Thyroid gland (tissue), 4 donors: Measurements from ENCODE around the gene ZNF213. TPM values are rescaled to one million over a fixed set of nuclear protein-coding genes. Genes with fewer than 3 reads are reported as not detected.

ENCODE experiments used
- DNase-seq, 2 donors: peaks; one replicate each; pipeline ENCODE4 v3.0.0-alpha.2; 2019
- H3K27ac ChIP-seq, 3 donors: fragments of 200-600 bp; sonication (generic); 1 replicate in 2 of 3; 2 replicates in 1 of 3; pipeline ENCODE4 v1.5.1; 2016 to 2019; ENCODE audit warnings: mild to moderate bottlenecking in 1 of 3, moderate library complexity in 1 of 3
- H3K27me3 ChIP-seq: fragments of 200-600 bp; sonication (generic); one replicate; pipeline ENCODE4 v1.5.1; 2019
- H3K36me3 ChIP-seq, 2 donors: fragments of 200-600 bp; sonication (generic); one replicate each; pipeline ENCODE4 v1.5.1; 2016 to 2019
- H3K4me1 ChIP-seq, 2 donors: fragments of 200-600 bp; sonication (generic); one replicate each; pipeline ENCODE4 v1.5.1; 2017 to 2019
- H3K4me3 ChIP-seq, 3 donors: fragments of 200-600 bp; sonication (generic); replicated peaks in 1 of 3; 1 replicate in 2 of 3; 2 replicates in 1 of 3; pipeline ENCODE4 v1.5.1; 2016; ENCODE audit warnings: mild to moderate bottlenecking in 1 of 3
- H3K9me3 ChIP-seq: fragments of 200-600 bp; sonication (generic); one replicate; pipeline ENCODE4 v1.5.1; 2017
- CTCF ChIP-seq, 6 experiments: fragments of 200-600 bp in 3 of 6; fragments of 450-650 bp in 3 of 6; sonication (generic) in 3 of 6; IDR thresholded peaks; one replicate each; pipeline ENCODE4 v1.5.1; 2016 to 2019; ENCODE audit warnings: antibody characterized with exemption in 6 of 6, mild to moderate bottlenecking in 2 of 6, inconsistent platforms in 1 of 6, moderate library complexity in 1 of 6
- POLR2A ChIP-seq, 2 donors: fragments of 450-650 bp; IDR thresholded peaks; one replicate each; pipeline ENCODE4 v1.6.1; 2017; ENCODE audit warnings: antibody characterized with exemption in 2 of 2, mild to moderate bottlenecking in 2 of 2, moderate library complexity in 1 of 2
- WGBS, 2 donors: methylation state at CpG; one replicate each; pipeline ENCODE4 v1.1.5; 2017; 5-methylcytosine and 5-hydroxymethylcytosine counted together
- intact Hi-C: fragments of 100-400 bp; cut with DNase I; formaldehyde crosslinking; loops from one replicate; pipeline ENCODE4 v1.15.1; 2023
- total RNA-seq, 4 donors: library from RNA; depleted of rRNA; stranded (reverse); fragments of >200 nt; gene quantifications; one replicate each; pipeline ENCODE4 v1.2.3, GENCODE V29; 2016

ZNF213 gene
- total RNA-seq, 4 donors from 2014 or later, result 5.2 to 10.2 (median 8.7) TPM

- no peaks in the 10 kb centered on the region for H3K9me3 ChIP-seq
- H3K4me3 ChIP-seq, result no peak overlapping the region
- H3K36me3 ChIP-seq, result peaks cover 0 to 9% of the 10 kb centered on the region in 2 donors
- H3K4me1 ChIP-seq, result no peaks in the 10 kb centered on the region
- intact Hi-C loops, result no loop called here
- DNase-seq, result no peak
- TF ChIP-seq POLR2A (IDR thresholded peaks at IDR 0.05), result no peak
- TF ChIP-seq CTCF (IDR thresholded peaks at IDR 0.05), result no peak
- 91 to 95% methylated on average over 7 to 11 of the region's 13 CpGs for WGBS, 2 donors
- H3K27ac ChIP-seq, result no peak overlapping the region
- H3K27me3 ChIP-seq, result no peaks in the 10 kb centered on the region
Measured at GRCh38 chr16:3142770-3143169, 7.9 kb downstream of the ZNF213 start.

GRCh38 chr16:3143189-3143588 lies 8.4 kb downstream of the ZNF213 start:
- TF ChIP-seq CTCF (IDR thresholded peaks at IDR 0.05) (no peak), POLR2A (IDR thresholded peaks at IDR 0.05) (no peak)
- peaks cover 0 to 9% of the 10 kb centered on the region in 2 donors for H3K36me3 ChIP-seq
- H3K9me3 ChIP-seq, result no peaks in the 10 kb centered on the region
- H3K4me3 ChIP-seq, result no peak overlapping the region
- WGBS, 2 donors, result 92 to 100% methylated on average over 4 to 11 of the region's 11 CpGs
- intact Hi-C loops, result no loop called here
- H3K27me3 ChIP-seq, result no peaks in the 10 kb centered on the region
- no peak for DNase-seq
- H3K4me1 ChIP-seq, result no peaks in the 10 kb centered on the region
- no peak overlapping the region for H3K27ac ChIP-seq

GRCh38 chr16:3143598-3144320 lies 8.9 kb downstream of the ZNF213 start:
- H3K4me3 ChIP-seq, result no peak overlapping the region
- no peaks in the 10 kb centered on the region for H3K27me3 ChIP-seq
- WGBS, 2 donors, result 72 to 77% methylated on average over 12 to 22 of the region's 23 CpGs
- intact Hi-C loops, result no loop called here
- no peaks in the 10 kb centered on the region for H3K4me1 ChIP-seq
- H3K9me3 ChIP-seq, result no peaks in the 10 kb centered on the region
- peaks cover 0 to 9% of the 10 kb centered on the region in 2 donors for H3K36me3 ChIP-seq
- DNase-seq, result no peak
- TF ChIP-seq POLR2A (IDR thresholded peaks at IDR 0.05) (no peak), CTCF (IDR thresholded peaks at IDR 0.05) (no peak)
- no peak overlapping the region for H3K27ac ChIP-seq

GRCh38 chr16:3144321-3144983 lies 9.6 kb downstream of the ZNF213 start:
- no peak for DNase-seq
- Histone ChIP-seq H3K36me3 (peaks cover 0 to 9% of the 10 kb centered on the region in 2 donors), H3K27ac (no peak overlapping the region), H3K27me3 (no peaks in the 10 kb centered on the region), H3K9me3 (no peaks in the 10 kb centered on the region), H3K4me1 (peaks cover under 1 to 2% of the 10 kb centered on the region in 2 donors), H3K4me3 (no peak overlapping the region)
- intact Hi-C loops, result no loop called here
- WGBS, 2 donors, result 69 to 70% methylated on average over 7 to 12 of the region's 18 CpGs
- TF ChIP-seq CTCF (IDR thresholded peaks at IDR 0.05), result no peak
- TF ChIP-seq POLR2A (IDR thresholded peaks at IDR 0.05), result no peak

GRCh38 chr16:3145151-3145550 lies 10.3 kb downstream of the ZNF213 start:
- Histone ChIP-seq H3K4me3 (no peak overlapping the region), H3K36me3 (peaks cover 0 to 9% of the 10 kb centered on the region in 2 donors), H3K9me3 (no peaks in the 10 kb centered on the region), H3K27ac (no peak overlapping the region), H3K4me1 (peaks cover 5 to 6% of the 10 kb centered on the region in 2 donors), H3K27me3 (no peaks in the 10 kb centered on the region)
- DNase-seq, result no peak
- 68 to 80% methylated on average over 4 to 6 of the region's 10 CpGs for WGBS, 2 donors
- no peak for TF ChIP-seq POLR2A (IDR thresholded peaks at IDR 0.05)
- no peak for TF ChIP-seq CTCF (IDR thresholded peaks at IDR 0.05)
- intact Hi-C loops, result no loop called here
